Vagina (tissue), 2 donors: ENCODE data around the gene CCSER1. TPM values are rescaled to one million over a fixed set of nuclear protein-coding genes. Genes with fewer than 3 reads are reported as not detected.

Experiments used
- DNase-seq, 2 donors: peaks; one replicate each; pipeline ENCODE4 v3.0.0-alpha.2; 2017; ENCODE audit errors: extremely low spot score in 2 of 2
- H3K27ac ChIP-seq: fragments of 200-600 bp; sonication (generic); one replicate; pipeline ENCODE4 v1.5.1; 2019
- H3K27me3 ChIP-seq: fragments of 200-600 bp; sonication (generic); one replicate; pipeline ENCODE4 v1.5.1; 2019
- H3K36me3 ChIP-seq, 2 donors: fragments of 200-600 bp; sonication (generic); one replicate each; pipeline ENCODE4 v1.5.1; 2017 to 2019
- H3K4me1 ChIP-seq: fragments of 200-600 bp; sonication (generic); one replicate; pipeline ENCODE4 v1.5.1; 2019
- H3K4me3 ChIP-seq, 2 donors: fragments of 200-600 bp; sonication (generic); 1 replicate in 1 of 2; 2 replicates in 1 of 2; pipeline ENCODE4 v1.5.1; 2016 to 2019
- H3K9me3 ChIP-seq: fragments of 200-600 bp; sonication (generic); one replicate; pipeline ENCODE4 v1.5.1; 2019
- POLR2A ChIP-seq, 2 donors: fragments of 450-650 bp; IDR thresholded peaks; one replicate each; pipeline ENCODE4 v1.6.1; 2017; ENCODE audit warnings: antibody characterized with exemption in 2 of 2, mild to moderate bottlenecking in 2 of 2, moderate library complexity in 2 of 2
- POLR2AphosphoS5 ChIP-seq, 2 donors: sonication (generic); formaldehyde crosslinking; IDR thresholded peaks; one replicate each; pipeline ENCODE4 v1.9.0; 2017; ENCODE audit warnings: antibody characterized with exemption in 2 of 2, mild to moderate bottlenecking in 2 of 2, low read depth in 1 of 2; ENCODE audit not compliant: insufficient read depth in 1 of 2
- intact Hi-C: fragments of 100-400 bp; cut with DNase I; formaldehyde crosslinking; loops from one replicate; pipeline ENCODE4 v1.15.1; 2023
- total RNA-seq: library from RNA; depleted of rRNA; stranded (reverse); fragments of >200 nt; gene quantifications from one replicate; pipeline ENCODE4 v1.2.3, GENCODE V29; 2016
- TF ChIP-seq, protein P1 (sequence below), 3 experiments: fragments of 450-650 bp in 2 of 3; fragments of 200-600 bp in 1 of 3; sonication (generic) in 1 of 3; IDR thresholded peaks; one replicate each; pipeline ENCODE4 v1.5.1; 2017 to 2019; ENCODE audit warnings: antibody characterized with exemption in 3 of 3, mild to moderate bottlenecking in 2 of 3, moderate library complexity in 2 of 3

Gene CCSER1
- total RNA-seq, 1 donor from 2014 or later = 8.1 TPM

- no peak for DNase-seq
These were observed 1375.2 kb downstream of the CCSER1 start for GRCh38 chr4:91502365-91502764.

GRCh38 chr4:91513326-91513725, 1386.1 kb downstream of the CCSER1 start:
- H3K36me3 ChIP-seq = no peaks in the 10 kb centered on the region
- no peaks in the 10 kb centered on the region for H3K9me3 ChIP-seq
- no peak overlapping the region for H3K4me3 ChIP-seq
- no peak overlapping the region for H3K27ac ChIP-seq
- H3K4me1 ChIP-seq = no peaks in the 10 kb centered on the region
- no peak for DNase-seq
- no peaks in the 10 kb centered on the region for H3K27me3 ChIP-seq
- intact Hi-C loops = no loop called here
- TF ChIP-seq, protein P1, sequence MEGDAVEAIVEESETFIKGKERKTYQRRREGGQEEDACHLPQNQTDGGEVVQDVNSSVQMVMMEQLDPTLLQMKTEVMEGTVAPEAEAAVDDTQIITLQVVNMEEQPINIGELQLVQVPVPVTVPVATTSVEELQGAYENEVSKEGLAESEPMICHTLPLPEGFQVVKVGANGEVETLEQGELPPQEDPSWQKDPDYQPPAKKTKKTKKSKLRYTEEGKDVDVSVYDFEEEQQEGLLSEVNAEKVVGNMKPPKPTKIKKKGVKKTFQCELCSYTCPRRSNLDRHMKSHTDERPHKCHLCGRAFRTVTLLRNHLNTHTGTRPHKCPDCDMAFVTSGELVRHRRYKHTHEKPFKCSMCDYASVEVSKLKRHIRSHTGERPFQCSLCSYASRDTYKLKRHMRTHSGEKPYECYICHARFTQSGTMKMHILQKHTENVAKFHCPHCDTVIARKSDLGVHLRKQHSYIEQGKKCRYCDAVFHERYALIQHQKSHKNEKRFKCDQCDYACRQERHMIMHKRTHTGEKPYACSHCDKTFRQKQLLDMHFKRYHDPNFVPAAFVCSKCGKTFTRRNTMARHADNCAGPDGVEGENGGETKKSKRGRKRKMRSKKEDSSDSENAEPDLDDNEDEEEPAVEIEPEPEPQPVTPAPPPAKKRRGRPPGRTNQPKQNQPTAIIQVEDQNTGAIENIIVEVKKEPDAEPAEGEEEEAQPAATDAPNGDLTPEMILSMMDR (IDR thresholded peaks at IDR 0.05) = no peak

More at GRCh38 chr4:91502365-91502764, 1375.2 kb downstream of the CCSER1 start:
- Histone ChIP-seq H3K27ac (no peak overlapping the region), H3K9me3 (no peaks in the 10 kb centered on the region), H3K4me1 (no peaks in the 10 kb centered on the region), H3K27me3 (no peaks in the 10 kb centered on the region), H3K36me3 (no peaks in the 10 kb centered on the region), H3K4me3 (no peak overlapping the region)
- intact Hi-C loops = no loop called here
- TF ChIP-seq, protein P1 (IDR thresholded peaks at IDR 0.05) = no peak
- TF ChIP-seq POLR2A (IDR thresholded peaks at IDR 0.05) = no peak
- TF ChIP-seq POLR2AphosphoS5 (IDR thresholded peaks at IDR 0.05; ENCODE audit: insufficient read depth in 1 of 2, low read depth in 1 of 2) = no peak

DNA sequence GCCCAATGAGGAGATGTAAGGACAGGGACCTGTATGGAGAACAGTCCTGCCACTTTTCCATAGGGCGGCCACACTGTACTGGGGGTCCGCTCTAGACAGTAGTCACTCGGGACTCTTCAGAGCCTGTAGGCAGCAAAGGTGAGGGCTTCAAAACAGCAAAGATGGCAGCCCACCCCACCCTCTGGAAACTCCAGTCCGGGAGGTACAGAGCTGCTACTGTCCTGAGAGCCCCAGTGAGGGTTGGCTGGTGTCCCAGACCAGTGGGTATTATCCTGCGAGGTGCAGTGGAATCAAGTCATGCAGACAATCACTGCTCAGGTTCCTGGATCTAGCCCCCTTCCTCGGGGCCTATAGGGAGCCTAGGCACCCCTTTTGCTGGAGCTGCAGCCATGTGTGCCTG, 1392.0 kb downstream of the CCSER1 start:
- Histone ChIP-seq H3K27me3 (no peaks in the 10 kb centered on the region), H3K9me3 (no peaks in the 10 kb centered on the region), H3K4me1 (no peaks in the 10 kb centered on the region), H3K36me3 (no peaks in the 10 kb centered on the region), H3K27ac (no peak overlapping the region), H3K4me3 (no peak overlapping the region)
- DNase-seq = no peak
- TF ChIP-seq POLR2A (IDR thresholded peaks at IDR 0.05) = no peak
- no peak for TF ChIP-seq POLR2AphosphoS5 (IDR thresholded peaks at IDR 0.05; ENCODE audit: insufficient read depth in 1 of 2, low read depth in 1 of 2)
- TF ChIP-seq, protein P1 (IDR thresholded peaks at IDR 0.05) = no peak
- intact Hi-C loops = no loop called here

DNA sequence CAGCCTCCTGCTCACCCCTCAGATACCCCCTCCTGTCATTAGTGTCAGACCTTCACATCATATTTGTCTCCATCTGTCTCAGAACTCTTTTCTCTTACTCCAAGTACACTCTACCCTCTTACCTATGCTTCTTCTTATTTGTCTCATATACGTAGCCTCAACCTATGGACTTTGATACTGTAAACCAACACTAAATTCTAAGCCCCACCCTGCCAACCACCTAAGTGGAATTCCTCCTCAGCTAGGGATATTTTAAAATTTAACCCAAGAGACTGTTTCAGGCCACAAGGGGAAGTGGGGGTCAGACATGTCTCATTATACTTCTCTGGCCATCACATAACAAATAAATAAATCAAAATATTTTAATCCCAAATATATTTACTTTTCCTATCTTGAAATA, 1398.4 kb downstream of the CCSER1 start:
- no peaks in the 10 kb centered on the region for H3K36me3 ChIP-seq
- no peak overlapping the region for H3K4me3 ChIP-seq
- no peaks in the 10 kb centered on the region for H3K27me3 ChIP-seq
- no peaks in the 10 kb centered on the region for H3K4me1 ChIP-seq
- intact Hi-C loops = no loop called here
- no peaks in the 10 kb centered on the region for H3K9me3 ChIP-seq
- TF ChIP-seq, protein P1 (IDR thresholded peaks at IDR 0.05) = no peak
- TF ChIP-seq POLR2AphosphoS5 (IDR thresholded peaks at IDR 0.05; ENCODE audit: insufficient read depth in 1 of 2, low read depth in 1 of 2) = no peak
- TF ChIP-seq POLR2A (IDR thresholded peaks at IDR 0.05) = no peak
- no peak for DNase-seq
- no peak overlapping the region for H3K27ac ChIP-seq

- intact Hi-C loops = no loop called here
- H3K4me3 ChIP-seq = no peak overlapping the region
- H3K4me1 ChIP-seq = no peaks in the 10 kb centered on the region
- no peak overlapping the region for H3K27ac ChIP-seq
- TF ChIP-seq, protein P1 (IDR thresholded peaks at IDR 0.05) = no peak
- TF ChIP-seq POLR2AphosphoS5 (IDR thresholded peaks at IDR 0.05; ENCODE audit: insufficient read depth in 1 of 2, low read depth in 1 of 2) = no peak
- TF ChIP-seq POLR2A (IDR thresholded peaks at IDR 0.05) = no peak
- H3K27me3 ChIP-seq = no peaks in the 10 kb centered on the region
- H3K9me3 ChIP-seq = no peaks in the 10 kb centered on the region
- no peak for DNase-seq
- H3K36me3 ChIP-seq = no peaks in the 10 kb centered on the region
These were observed 1399.9 kb downstream of the CCSER1 start for GRCh38 chr4:91527056-91527455.
